Muscle of leg (tissue), 11 donors: ENCODE measurements around the gene ZNF716. TPM values are rescaled to one million over a fixed set of nuclear protein-coding genes. Genes with fewer than 3 reads are reported as not detected.

ENCODE experiments used
- DNase-seq: peaks from one replicate; pipeline ENCODE4 v3.0.0; 2013
- H3K27ac ChIP-seq: one replicate; pipeline ENCODE4 v1.5.1; 2013; ENCODE audit warnings: mild to moderate bottlenecking, low read length, control low read depth
- H3K27me3 ChIP-seq: one replicate; pipeline ENCODE4 v1.6.1; 2013; ENCODE audit warnings: low read length; ENCODE audit not compliant: control insufficient read depth, insufficient read depth
- H3K36me3 ChIP-seq: one replicate; pipeline ENCODE4 v1.6.1; 2013; ENCODE audit warnings: low read length; ENCODE audit not compliant: control insufficient read depth, insufficient read depth
- H3K4me1 ChIP-seq: one replicate; pipeline ENCODE4 v1.6.1; 2013; ENCODE audit warnings: low read length; ENCODE audit not compliant: control insufficient read depth, insufficient read depth
- H3K4me3 ChIP-seq: one replicate; pipeline ENCODE4 v1.5.1; 2013; ENCODE audit warnings: low read length, control low read depth
- H3K9me3 ChIP-seq: replicated peaks from 2 replicates; pipeline ENCODE4 v1.6.1; 2013; ENCODE audit warnings: low read depth, low read length; ENCODE audit not compliant: control insufficient read depth
- WGBS: methylation state at CpG from one replicate; pipeline ENCODE4 v1.1.5; 2013; ENCODE audit warnings: missing lambda C conversion rate; ENCODE audit not compliant: insufficient coverage; 5-methylcytosine and 5-hydroxymethylcytosine counted together
- polyA plus RNA-seq, 8 donors: library from polyadenylated mRNA; unstranded; fragments of 120-200 nt; gene quantifications; one replicate each; pipeline versions ENCODE4 v1.2.1 to v1.2.3, GENCODE V29; 2013; ENCODE audit warnings: inconsistent platforms in 1 of 8, low replicate concordance in 1 of 8; ENCODE audit not compliant: insufficient read length in 8 of 8, insufficient read depth in 1 of 8
- total RNA-seq: library from RNA; stranded (reverse); fragments of 120-200 nt; gene quantifications from one replicate; pipeline ENCODE4 v1.2.4, GENCODE V29; 2013

ZNF716 gene
- total and polyA plus RNA-seq, 9 donors = 0.02 to 0.17 (median 0.05) TPM; not detected in 5

DNA sequence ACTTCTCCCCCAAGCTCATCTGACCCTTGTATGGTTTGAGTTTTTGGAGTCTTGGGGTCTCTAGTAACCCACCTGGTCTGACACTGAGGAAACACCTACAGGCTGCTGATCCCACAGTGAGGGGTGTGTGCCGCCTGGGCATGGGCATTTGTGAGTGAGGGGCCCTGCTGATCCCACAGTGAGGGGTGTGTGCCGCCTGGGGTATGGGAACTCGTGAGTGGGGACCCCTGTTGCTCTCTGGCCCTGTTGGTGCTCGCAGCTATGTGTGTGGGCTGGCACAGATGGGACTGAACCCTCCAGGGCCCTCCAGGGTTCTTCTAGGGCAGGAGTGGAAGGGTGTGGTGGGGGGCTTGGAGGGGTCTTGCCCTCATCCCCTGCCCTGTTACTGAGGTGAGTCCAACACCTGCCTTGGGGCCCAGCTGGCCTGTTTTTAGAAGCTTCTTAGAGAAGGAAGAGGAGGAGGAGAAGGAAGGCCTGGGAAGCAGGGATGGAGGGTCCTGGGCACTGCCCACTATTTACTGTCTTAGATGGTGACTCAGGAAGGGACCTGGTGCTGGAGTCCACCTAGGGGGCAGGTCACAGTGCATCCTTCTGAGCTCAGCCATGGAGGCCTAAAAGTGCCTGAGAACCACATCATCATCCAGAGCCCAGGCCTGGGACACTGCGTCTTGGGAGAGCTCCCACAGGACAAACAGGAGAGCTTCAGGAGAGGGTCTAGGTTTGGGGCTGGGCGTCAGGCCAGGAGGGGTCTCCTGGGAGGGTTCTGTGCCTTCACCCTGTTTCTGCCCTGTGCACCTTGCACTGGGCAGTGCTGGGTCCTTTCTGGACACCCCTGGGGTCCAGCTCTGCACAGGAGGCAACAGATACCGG is 36.2 kb upstream of the ZNF716 start:
- H3K36me3 ChIP-seq = no peaks in the 10 kb centered on the region
- WGBS = 53% methylated on average over 7 of the region's 7 CpGs

DNA sequence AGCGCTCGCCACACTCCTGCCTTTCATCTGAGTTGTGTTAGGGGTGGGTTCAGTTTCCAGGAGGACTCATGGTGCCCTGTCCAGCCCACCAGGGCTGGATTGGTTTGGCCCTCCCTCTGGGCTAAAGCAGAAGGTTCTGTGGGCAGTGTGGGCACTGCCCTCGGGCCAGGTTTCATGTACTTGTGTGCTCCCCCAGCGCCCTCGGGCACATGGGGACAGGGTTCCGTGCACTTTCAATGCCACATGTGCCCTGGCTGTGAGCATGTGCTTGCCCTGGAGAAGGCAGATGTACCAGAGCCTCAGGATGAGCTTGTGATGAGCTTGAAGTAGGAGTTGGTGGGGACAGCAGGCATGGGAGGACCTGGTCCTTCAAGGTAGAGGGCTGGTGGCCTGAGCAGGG is 35.6 kb upstream of the ZNF716 start:
- no peak for DNase-seq
- H3K27ac ChIP-seq = no peak overlapping the region
- H3K9me3 ChIP-seq = peaks cover 70% of the 10 kb centered on the region
- WGBS = 81% methylated on average over 6 of the region's 6 CpGs
- H3K27me3 ChIP-seq = no peaks in the 10 kb centered on the region
- H3K4me1 ChIP-seq = no peaks in the 10 kb centered on the region
- no peak overlapping the region for H3K4me3 ChIP-seq
- H3K36me3 ChIP-seq = no peaks in the 10 kb centered on the region

More for the DNA sequence above, 36.2 kb upstream of the ZNF716 start:
- no peak for DNase-seq
- Histone ChIP-seq H3K4me1 (no peaks in the 10 kb centered on the region), H3K27me3 (no peaks in the 10 kb centered on the region), H3K4me3 (no peak overlapping the region), H3K9me3 (peaks cover 73% of the 10 kb centered on the region), H3K27ac (no peak overlapping the region)

DNA sequence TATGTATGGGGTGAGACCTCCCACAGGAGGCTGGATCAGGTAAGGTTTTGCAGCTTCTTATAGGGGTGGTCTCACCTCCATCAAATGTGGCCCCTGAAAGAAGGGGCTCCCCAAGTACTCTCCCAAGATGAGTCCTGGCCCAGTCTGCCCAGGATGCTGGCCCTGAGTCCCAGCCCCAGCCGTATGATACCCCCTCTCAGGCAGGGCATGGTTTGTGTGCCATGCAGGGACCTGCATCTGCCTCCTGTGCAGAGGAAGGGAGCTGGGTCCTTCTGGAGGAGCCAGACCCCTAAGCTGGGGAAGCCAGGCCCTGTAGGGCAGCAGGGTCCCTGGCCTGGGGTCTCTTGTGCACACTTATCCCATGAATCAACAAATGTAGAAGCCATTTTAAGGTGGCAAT is 35.1 kb upstream of the ZNF716 start:
- 57% methylated on average over 1 of the region's 1 CpG for WGBS

DNA sequence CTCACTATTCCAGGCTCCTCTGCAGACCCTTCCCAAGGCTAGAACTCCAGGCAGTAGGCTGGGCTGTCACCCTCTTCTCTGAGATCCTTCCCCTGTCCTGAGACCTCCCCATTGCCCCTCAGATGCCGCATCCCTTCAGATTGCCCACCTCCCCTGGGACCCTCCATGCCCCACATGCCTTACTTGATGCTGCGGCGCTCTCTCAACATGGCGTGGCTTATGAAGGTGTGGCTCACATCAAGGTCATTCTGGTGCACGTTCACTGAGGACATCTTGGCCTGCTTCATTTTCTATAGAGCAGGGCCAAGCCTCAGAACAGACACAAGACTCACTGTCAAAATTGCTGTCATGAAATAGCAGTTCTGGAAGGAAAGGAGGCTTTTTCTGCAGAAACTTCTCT is 34.7 kb upstream of the ZNF716 start:
- no peaks in the 10 kb centered on the region for H3K36me3 ChIP-seq
- no peak overlapping the region for H3K4me3 ChIP-seq
- H3K4me1 ChIP-seq = no peaks in the 10 kb centered on the region
- H3K27ac ChIP-seq = no peak overlapping the region
- 76% methylated on average over 5 of the region's 5 CpGs for WGBS
- H3K27me3 ChIP-seq = no peaks in the 10 kb centered on the region
- no peak for DNase-seq
- peaks cover 67% of the 10 kb centered on the region for H3K9me3 ChIP-seq

More for the DNA sequence above, 35.1 kb upstream of the ZNF716 start:
- no peaks in the 10 kb centered on the region for H3K4me1 ChIP-seq
- no peak for DNase-seq
- H3K9me3 ChIP-seq = peaks cover 70% of the 10 kb centered on the region
- H3K36me3 ChIP-seq = no peaks in the 10 kb centered on the region
- H3K27me3 ChIP-seq = no peaks in the 10 kb centered on the region
- no peak overlapping the region for H3K4me3 ChIP-seq
- no peak overlapping the region for H3K27ac ChIP-seq

DNA sequence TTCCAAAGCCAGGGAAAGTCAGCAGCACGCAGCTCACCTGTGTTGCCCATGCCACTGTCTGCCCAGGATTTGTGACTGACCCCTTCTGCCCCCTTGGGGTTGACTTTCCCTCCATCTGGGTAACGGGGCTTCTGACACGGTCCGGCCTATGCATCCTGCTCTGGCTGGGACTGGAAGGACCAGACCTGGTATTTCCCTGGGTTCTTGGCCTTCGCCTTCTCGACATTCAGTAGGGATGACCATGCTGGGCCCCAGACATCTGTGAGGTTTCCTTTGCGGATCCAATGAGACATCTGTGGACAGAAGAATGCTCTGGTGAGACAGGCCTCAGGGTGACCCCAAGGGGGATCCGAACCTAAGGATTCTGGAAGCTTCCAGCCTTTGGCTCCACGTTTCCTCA is 34.2 kb upstream of the ZNF716 start:
- H3K4me1 ChIP-seq = no peaks in the 10 kb centered on the region
- no peaks in the 10 kb centered on the region for H3K27me3 ChIP-seq
- no peak for DNase-seq
- 82% methylated on average over 7 of the region's 9 CpGs for WGBS
- no peak overlapping the region for H3K27ac ChIP-seq
- H3K36me3 ChIP-seq = no peaks in the 10 kb centered on the region
- H3K9me3 ChIP-seq = peaks cover 66% of the 10 kb centered on the region
- no peak overlapping the region for H3K4me3 ChIP-seq

DNA sequence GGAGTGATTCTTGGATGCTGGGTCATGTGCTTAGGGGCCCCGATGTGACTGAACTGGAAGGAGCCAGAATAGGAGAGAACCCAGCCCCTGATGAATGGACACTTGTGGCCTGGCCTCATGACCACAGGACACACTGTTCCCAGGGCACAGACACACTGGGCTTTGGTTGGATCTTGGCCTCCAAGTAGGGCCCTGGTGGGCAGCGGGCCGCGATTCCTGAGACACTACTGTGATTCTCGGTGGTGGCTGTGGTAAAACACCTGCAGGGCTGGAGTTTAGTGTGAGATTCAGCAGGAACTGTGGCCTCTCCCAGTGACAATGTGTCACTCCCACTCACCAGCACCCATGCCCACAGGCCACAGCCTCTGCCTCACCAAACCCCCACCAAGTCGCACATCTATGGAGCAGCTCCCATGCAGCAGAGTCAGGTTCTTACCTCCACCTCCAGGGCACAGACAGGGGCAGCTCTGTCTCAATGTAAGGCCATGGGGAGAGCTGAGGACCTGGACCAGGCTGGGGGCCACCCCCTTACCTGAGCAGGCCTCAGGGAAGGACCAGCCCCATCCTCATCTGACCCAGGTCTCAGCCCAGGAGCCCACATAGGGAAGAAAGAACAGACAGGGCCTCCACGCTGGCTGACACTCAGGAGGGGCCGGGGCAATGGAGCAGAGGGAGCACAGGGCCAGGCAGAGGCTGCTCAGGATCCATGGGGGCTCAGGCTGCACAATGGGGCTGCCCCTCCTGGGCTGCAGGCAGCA is 33.2 kb upstream of the ZNF716 start:
- no peaks in the 10 kb centered on the region for H3K36me3 ChIP-seq
- H3K27ac ChIP-seq = no peak overlapping the region
- H3K9me3 ChIP-seq = peaks cover 64% of the 10 kb centered on the region
- 81% methylated on average over 7 of the region's 8 CpGs for WGBS
- H3K4me1 ChIP-seq = no peaks in the 10 kb centered on the region
- H3K27me3 ChIP-seq = no peaks in the 10 kb centered on the region
- DNase-seq = no peak
- H3K4me3 ChIP-seq = no peak overlapping the region

DNA sequence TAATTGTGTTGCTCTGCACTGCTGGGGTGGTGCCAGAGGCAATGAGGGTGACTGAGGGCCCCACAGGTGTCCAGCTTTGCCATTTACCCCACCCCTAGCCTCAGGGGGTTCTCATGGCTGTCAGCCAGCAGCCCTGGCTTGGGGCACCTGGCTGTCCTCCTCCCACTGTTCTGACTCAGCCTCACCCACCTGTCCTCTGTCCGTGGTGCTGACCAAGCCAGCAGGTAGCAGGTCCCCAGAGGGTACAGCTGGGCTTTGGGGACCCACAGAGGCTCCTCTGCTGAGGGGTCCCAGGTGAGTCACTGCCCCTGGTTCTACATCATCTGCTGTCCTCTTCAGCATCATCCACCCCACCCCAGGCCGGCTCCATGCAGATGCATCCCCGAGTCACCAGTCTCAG is 32.2 kb upstream of the ZNF716 start:
- Histone ChIP-seq H3K27me3 (no peaks in the 10 kb centered on the region), H3K4me1 (no peaks in the 10 kb centered on the region), H3K4me3 (no peak overlapping the region), H3K36me3 (no peaks in the 10 kb centered on the region), H3K27ac (no peak overlapping the region), H3K9me3 (peaks cover 56% of the 10 kb centered on the region)
- no CpG with 5 or more reads among the region's 3 CpGs for WGBS
- DNase-seq = no peak

DNA sequence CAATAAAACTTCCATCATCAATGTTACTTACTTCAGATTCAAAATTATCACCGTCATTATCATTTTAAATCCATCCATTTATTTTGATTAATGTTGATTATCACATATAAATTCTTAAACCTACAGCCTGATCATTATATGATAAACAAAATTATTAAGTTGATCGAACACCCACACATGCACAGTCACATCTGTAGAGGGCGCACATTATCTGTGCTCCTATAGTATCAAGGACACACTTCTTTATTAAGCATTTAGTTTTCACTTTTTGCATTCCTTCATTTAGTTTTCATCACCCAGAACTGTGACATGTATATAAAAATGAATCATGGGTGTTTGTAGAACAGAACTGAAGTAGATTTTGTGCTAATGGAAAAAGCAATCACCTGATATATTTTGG is 26.2 kb upstream of the ZNF716 start:
- H3K4me3 ChIP-seq = no peak overlapping the region
- H3K27ac ChIP-seq = no peak overlapping the region
- H3K9me3 ChIP-seq = peaks cover 33% of the 10 kb centered on the region
- DNase-seq = no peak
- no peaks in the 10 kb centered on the region for H3K4me1 ChIP-seq
- WGBS = no CpG with 5 or more reads among the region's 3 CpGs
- no peaks in the 10 kb centered on the region for H3K27me3 ChIP-seq
- H3K36me3 ChIP-seq = no peaks in the 10 kb centered on the region

DNA sequence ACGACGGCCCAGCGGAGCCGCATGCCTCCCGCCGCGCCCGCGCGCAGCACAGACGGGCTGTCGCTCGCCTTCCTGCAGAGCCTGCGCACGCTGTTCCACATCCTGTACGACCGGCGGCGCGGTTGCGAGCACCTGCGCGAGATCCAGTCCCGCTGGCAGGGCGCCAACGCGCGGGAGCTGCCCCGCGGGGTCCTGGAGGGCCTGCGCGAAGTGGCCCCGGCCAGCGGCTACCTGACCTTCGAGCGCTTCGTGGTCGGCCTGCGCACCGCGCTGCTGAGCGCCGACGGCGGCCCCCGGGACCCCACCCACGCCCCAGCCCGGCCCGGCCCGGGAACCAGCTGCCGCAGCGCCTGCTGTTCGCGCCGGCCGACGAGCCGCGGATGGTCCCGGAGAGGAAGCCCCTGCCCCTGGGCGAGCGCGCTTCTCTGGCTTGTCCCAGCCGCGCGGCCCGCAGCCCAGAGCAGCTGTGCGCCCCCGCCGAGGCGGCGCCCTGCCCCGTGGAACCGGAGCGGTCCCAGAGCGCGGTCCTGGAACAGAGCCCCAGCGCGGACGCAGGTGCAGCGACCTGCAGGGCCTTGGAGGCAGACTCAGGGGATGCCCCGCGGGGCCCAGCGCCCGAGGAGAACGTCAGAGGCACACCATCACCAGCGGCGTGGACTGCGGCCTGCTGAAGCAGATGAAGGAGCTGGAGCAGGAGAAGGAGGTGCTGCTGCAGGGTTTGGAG is 25.3 kb upstream of the ZNF716 start:
- no peak for DNase-seq
- Histone ChIP-seq H3K4me1 (no peaks in the 10 kb centered on the region), H3K27me3 (no peaks in the 10 kb centered on the region), H3K9me3 (peaks cover 33% of the 10 kb centered on the region), H3K36me3 (no peaks in the 10 kb centered on the region), H3K27ac (no peak overlapping the region), H3K4me3 (no peak overlapping the region)
- 55% methylated on average over 89 of the region's 89 CpGs for WGBS
